Stimulated activated CD4-positive, alpha-beta T cell treated with anti-CD3 and anti-CD28 coated beads, TNF-alpha, amount 100 ng/mL, for 4 hours (primary cell): Measurements from ENCODE around the gene FAM168B.

Experiments
- DNase-seq, 3 experiments: peaks; one replicate each; pipeline ENCODE4 v3.0.0-alpha.2; 2020; ENCODE audit warnings: low read depth in 3 of 3

Gene FAM168B

GRCh38 chr2:131055169-131056065 lies 37.8 kb downstream of the FAM168B start:
- no peak for DNase-seq

GRCh38 chr2:131054488-131054887 lies 38.8 kb downstream of the FAM168B start:
- DNase-seq = no peak

- DNase-seq = no peak
Measured at GRCh38 chr2:131052741-131053263, 40.5 kb downstream of the FAM168B start.

GRCh38 chr2:131050896-131051295 lies 42.4 kb downstream of the FAM168B start:
- DNase-seq = no peak

GRCh38 chr2:131049150-131049718 lies 44.0 kb downstream of the FAM168B start:
- DNase-seq = no peak

GRCh38 chr2:131048641-131049040 lies 44.6 kb downstream of the FAM168B start:
- DNase-seq = no peak

GRCh38 chr2:131047920-131048560 lies 45.2 kb downstream of the FAM168B start:
- DNase-seq = no peak

GRCh38 chr2:131046918-131047652 lies 46.2 kb downstream of the FAM168B start:
- DNase-seq = no peak

- no peak for DNase-seq
Measured at GRCh38 chr2:131046028-131046917, 47.0 kb downstream of the FAM168B start.

- no peak for DNase-seq
Measured at GRCh38 chr2:131045286-131046027, 47.8 kb downstream of the FAM168B start.

- DNase-seq = no peak
Measured at GRCh38 chr2:131044757-131045150, 48.5 kb downstream of the FAM168B start.

GRCh38 chr2:131044075-131044756 lies 49.0 kb downstream of the FAM168B start:
- DNase-seq = no peak

GRCh38 chr2:131043199-131044074 lies 49.8 kb downstream of the FAM168B start:
- DNase-seq = no peak

GRCh38 chr2:131042148-131042775 lies 51.0 kb downstream of the FAM168B start:
- no peak for DNase-seq

GRCh38 chr2:131041402-131042147 lies 51.7 kb downstream of the FAM168B start:
- DNase-seq = no peak

GRCh38 chr2:131040661-131041401 lies 52.4 kb downstream of the FAM168B start:
- DNase-seq = no peak
